Urothelium cell line (cell line): ENCODE results near the gene TPO.
"Not testable (repeated sequence)": the region's sequence is repeated elsewhere in the genome, so short reads cannot be mapped to it uniquely, and the experiment has no call there.

Source experiments
- DNase-seq: peaks from one replicate; pipeline ENCODE4 v3.0.0; 2011; ENCODE audit warnings: low spot score, mixed read lengths
- FAIRE-seq: peaks from 2 replicates; lab custom pipeline; 2011; peaks lifted over from hg19 to GRCh38; lab: Jason Lieb, UNC

TPO gene

GRCh38 chr2:1413156-1413710 lies at the start of gene TPO:
TPO (plus strand) TSS chr2:1413463; CDS start chr2:1414409, 946 bp downstream.
- FAIRE-seq: no peak
- DNase-seq: no peak

- peak; percentile 18 for DNase-seq
- FAIRE-seq: no peak
These were observed 46.6 kb upstream of the TPO start for GRCh38 chr2:1366546-1367134.

- FAIRE-seq (no peak), DNase-seq (no peak)
These were observed 45.7 kb upstream of the TPO start for GRCh38 chr2:1367601-1368000.

DNA sequence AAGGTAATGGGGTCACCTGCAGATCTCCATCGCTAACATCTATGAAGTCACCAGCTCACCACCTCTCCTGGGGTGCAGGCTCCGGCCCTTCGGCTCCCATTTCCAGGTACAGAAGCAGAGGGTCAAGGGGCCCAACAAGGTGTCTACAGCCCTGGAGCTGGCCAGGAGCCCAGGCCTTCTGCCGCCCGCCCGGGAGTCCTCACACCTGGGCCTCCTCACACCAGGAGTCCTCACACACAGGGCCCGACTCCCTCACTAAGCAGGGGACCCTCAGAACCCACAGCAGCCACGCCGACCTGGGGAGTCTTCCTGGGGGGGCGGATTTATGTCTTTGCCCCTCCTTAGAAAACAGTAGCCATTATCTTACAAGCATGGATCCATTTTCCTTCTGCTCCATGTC lies 43.4 kb upstream of the TPO start:
- no peak for FAIRE-seq

GRCh38 chr2:1370461-1370860 lies 42.8 kb upstream of the TPO start:
- DNase-seq (no peak), FAIRE-seq (no peak)

More for the DNA sequence above, 43.4 kb upstream of the TPO start:
- no peak for DNase-seq

DNA sequence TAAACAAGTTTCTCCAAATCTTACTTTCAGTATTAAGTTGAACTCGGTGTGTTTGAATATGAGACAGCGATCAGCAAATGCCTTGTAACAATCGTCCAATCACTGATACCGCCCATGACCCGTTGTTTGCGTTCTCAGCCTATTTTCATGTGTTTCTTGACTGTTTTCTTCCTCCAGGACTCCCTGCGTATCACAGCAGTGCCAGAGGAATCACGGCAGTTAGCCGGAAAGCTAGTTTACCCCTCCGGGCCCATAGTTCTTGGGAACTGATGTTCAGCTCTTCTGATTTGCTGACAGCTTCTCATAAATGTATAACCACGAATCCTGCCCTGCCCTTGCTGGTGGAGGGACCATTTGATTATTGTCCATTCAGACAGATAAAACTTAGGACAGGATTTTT lies 42.2 kb upstream of the TPO start:
- peak; percentile 24 for DNase-seq
- no peak for FAIRE-seq

- FAIRE-seq (no peak), DNase-seq (no peak)
These were observed 39.4 kb upstream of the TPO start for GRCh38 chr2:1373830-1374229.

- no peak for DNase-seq
- no peak for FAIRE-seq
These were observed 39.0 kb upstream of the TPO start for GRCh38 chr2:1374287-1374686.

DNA sequence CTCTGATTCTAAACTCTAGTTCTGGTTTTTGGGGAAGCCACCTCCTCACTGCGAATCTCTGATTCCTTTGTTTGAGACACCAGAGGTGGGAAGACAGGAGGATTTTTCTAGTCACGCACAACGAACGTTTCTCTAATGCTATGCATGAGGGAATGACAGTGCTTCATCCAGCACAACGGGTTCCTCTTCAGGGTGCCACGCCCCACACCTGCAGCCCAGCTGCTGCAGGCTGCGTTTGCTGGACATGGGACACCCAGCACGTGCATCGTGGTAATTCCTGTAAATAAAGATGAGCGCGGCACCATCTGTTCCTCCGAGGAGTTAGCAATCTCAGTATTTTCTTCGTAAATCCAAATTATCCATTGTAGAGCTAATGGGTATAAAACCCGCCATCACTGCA lies 37.5 kb upstream of the TPO start:
- FAIRE-seq (no peak), DNase-seq (no peak)

- FAIRE-seq (no peak), DNase-seq (no peak)
These were observed 35.8 kb upstream of the TPO start for GRCh38 chr2:1377473-1377872.

- FAIRE-seq: no peak
These were observed 34.7 kb upstream of the TPO start for GRCh38 chr2:1378456-1379150.

GRCh38 chr2:1381644-1382043 lies 31.6 kb upstream of the TPO start:
- no peak for FAIRE-seq
- no peak for DNase-seq

More at GRCh38 chr2:1378456-1379150, 34.7 kb upstream of the TPO start:
- no peak for DNase-seq

- FAIRE-seq, DNase-seq: not testable (repeated sequence)
These were observed 25.1 kb upstream of the TPO start for GRCh38 chr2:1387954-1388725.

DNA sequence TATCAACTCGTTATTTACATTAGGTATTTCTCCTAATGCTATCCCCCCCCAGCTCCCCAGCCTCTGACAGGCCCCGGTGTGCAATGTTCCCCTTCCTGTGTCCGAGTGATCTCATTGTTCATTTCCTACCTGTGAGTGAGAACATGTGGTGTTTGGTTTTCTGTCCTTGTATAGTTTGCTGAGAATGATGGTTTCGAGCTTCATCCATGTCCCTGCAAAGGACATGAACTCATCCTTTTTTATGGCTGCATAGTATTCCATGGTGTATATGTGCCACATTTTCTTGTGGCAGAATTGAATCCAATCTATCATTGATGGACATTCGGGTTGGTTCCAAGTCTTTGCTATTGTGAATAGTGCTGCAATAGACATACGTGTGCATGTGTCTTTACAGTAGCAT lies 23.1 kb upstream of the TPO start:
- not testable (repeated sequence) for DNase-seq, FAIRE-seq

DNA sequence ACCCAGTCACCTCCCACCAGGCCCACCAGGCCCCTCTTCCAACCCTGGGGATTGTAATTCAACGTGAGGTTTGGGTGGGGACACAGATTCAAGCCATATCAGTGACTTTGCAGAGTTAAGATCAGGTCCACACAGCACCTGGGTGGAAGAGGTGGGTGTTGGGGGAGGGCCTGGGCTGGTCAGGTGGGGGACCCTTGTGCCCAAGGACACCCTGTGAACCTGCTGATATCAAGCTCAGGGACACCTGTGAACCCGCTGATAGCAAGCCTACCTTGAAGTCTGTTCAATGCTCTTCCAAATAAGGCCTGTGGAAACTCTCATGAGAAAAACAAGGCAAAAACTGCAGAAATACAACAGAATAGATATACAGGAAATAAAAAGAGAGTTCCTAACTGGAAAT lies 19.9 kb upstream of the TPO start:
- DNase-seq: no peak
- no peak for FAIRE-seq

DNA sequence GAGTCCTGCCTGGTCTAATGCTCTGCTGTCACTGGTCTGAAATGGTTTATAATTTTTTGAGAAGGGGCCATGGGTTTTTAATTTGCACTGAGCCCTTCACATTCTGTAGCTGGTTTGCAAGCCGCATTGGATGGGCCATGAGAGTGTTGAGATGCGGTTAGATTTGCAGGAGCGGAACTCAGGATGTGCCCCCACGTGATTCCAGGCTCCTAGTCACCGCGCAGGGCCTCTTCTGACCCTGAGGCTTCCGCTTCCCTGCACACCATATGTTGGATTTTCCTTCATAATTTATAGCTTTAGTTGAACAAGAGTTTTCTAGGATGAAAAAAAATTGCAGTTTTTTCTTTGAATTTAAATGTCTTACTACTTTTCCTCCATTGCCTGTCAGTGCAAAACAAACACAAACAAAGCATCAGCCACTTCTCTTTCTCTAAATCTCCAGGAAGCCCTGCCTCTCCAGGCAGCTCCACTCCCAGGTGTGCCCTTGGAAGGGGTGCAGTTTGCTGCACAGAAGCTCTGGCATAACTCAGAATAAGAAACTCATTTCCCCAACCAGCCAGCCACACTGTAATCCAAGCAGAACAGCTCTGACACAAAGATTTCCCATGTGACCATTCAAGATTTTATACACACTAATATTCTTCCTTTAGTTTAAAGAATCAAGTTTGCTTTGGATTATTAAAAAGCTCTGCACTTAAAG lies 18.4 kb upstream of the TPO start:
- DNase-seq (no peak), FAIRE-seq (no peak)

DNA sequence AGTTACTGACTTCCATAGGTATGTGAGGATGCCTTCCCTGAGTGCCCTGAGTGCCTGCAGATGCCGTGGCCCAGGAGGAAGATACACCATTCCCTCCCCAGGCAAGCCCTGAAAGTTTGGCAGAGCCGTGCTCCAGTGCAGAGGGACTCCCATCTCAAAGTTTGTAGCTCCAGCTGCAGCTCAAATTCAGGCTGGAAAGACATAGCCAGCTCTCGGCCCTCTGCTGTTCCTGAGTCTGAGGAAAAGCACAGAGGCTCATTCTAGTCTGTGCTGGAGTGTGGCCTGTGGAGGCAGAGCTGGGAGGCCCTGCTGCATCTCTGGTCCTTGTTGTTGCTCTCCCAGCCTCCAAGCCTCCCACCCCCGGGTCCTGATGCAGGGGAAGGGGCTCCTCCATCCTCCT lies 15.9 kb upstream of the TPO start:
- no peak for DNase-seq
- FAIRE-seq: no peak

- FAIRE-seq (no peak), DNase-seq (no peak)
These were observed 15.1 kb upstream of the TPO start for GRCh38 chr2:1398191-1398590.

- no peak for FAIRE-seq
- DNase-seq: no peak
These were observed 12.1 kb upstream of the TPO start for GRCh38 chr2:1400943-1401735.

GRCh38 chr2:1402064-1402463 lies 11.2 kb upstream of the TPO start:
- DNase-seq (no peak), FAIRE-seq (no peak)
